ENCODE results near the gene KCNJ4.

The KCNJ4 gene

DNA sequence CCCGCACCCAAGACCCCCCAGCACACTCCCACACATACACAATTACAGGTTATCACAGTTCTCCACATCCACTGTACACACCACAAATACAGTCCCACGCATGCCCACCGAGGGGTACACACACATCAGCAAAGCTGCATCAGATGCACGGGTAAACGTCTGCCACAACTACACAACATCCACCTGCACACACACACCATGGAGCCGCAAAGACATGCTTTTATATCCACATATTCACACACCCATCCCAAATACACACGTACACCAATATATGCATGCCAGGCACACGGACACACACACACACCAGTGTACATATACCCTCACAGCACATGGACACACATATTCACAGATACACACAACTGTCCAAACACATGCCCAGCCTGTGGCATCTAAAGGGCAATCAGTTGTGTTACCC lies 5.4 kb upstream of the KCNJ4 start:
- DNase-seq (ENCODE audit: low read depth) = no peak

GRCh38 chr22:38456841-38457699 lies 2.1 kb upstream of the KCNJ4 start:
- TF ChIP-seq, protein P1, sequence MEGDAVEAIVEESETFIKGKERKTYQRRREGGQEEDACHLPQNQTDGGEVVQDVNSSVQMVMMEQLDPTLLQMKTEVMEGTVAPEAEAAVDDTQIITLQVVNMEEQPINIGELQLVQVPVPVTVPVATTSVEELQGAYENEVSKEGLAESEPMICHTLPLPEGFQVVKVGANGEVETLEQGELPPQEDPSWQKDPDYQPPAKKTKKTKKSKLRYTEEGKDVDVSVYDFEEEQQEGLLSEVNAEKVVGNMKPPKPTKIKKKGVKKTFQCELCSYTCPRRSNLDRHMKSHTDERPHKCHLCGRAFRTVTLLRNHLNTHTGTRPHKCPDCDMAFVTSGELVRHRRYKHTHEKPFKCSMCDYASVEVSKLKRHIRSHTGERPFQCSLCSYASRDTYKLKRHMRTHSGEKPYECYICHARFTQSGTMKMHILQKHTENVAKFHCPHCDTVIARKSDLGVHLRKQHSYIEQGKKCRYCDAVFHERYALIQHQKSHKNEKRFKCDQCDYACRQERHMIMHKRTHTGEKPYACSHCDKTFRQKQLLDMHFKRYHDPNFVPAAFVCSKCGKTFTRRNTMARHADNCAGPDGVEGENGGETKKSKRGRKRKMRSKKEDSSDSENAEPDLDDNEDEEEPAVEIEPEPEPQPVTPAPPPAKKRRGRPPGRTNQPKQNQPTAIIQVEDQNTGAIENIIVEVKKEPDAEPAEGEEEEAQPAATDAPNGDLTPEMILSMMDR (IDR thresholded peaks at IDR 0.05; ENCODE audit: low read depth, low read length, missing control alignments) = no peak
- no peak for DNase-seq (ENCODE audit: low read depth)
- in situ Hi-C loops (cut with HindIII; ENCODE audit: low sequenced_read_pairs) = no loop called here
- H3K4me3 ChIP-seq (ENCODE audit: low read depth, low read length) = no peak overlapping the region

More for the DNA sequence above, 5.4 kb upstream of the KCNJ4 start:
- H3K4me3 ChIP-seq (ENCODE audit: low read depth, low read length) = no peak overlapping the region
- in situ Hi-C loops (cut with HindIII; ENCODE audit: low sequenced_read_pairs) = no loop called here
- TF ChIP-seq, protein P1 (IDR thresholded peaks at IDR 0.05; ENCODE audit: low read depth, low read length, missing control alignments) = no peak

DNA sequence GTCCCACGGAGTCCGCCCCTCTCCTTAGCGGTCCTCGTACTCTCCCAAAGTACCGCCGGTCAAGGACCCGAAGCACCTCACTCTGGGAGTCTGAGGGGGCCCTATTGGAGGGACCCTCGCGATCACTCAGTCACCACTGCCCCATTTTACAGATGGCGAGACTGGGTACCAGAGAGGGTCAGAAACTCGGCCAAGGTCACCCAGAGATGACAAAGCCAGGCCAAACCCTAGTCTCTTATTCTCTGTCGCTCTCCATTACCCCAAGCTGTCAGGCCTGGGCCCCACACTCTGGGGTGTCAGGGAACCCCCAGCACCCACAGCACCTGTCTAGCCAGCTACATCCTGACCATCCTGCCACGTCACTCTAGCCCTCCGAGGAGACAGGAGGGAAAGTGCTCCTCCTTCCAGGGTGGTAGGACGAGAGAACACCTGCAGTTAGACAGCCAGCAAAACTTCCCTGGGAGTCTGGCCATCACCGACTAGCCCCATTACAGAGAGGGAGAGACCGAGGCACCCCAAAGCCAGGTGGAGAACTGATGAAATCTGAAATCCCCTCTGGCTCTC lies 1.4 kb upstream of the KCNJ4 start:
- TF ChIP-seq, protein P1 (IDR thresholded peaks at IDR 0.05; ENCODE audit: low read depth, low read length, missing control alignments) = no peak
- H3K4me3 ChIP-seq (ENCODE audit: low read depth, low read length) = peak overlapping the region; percentile 27
- in situ Hi-C loops (cut with HindIII; ENCODE audit: low sequenced_read_pairs) = no loop called here
- DNase-seq (ENCODE audit: low read depth) = no peak

DNA sequence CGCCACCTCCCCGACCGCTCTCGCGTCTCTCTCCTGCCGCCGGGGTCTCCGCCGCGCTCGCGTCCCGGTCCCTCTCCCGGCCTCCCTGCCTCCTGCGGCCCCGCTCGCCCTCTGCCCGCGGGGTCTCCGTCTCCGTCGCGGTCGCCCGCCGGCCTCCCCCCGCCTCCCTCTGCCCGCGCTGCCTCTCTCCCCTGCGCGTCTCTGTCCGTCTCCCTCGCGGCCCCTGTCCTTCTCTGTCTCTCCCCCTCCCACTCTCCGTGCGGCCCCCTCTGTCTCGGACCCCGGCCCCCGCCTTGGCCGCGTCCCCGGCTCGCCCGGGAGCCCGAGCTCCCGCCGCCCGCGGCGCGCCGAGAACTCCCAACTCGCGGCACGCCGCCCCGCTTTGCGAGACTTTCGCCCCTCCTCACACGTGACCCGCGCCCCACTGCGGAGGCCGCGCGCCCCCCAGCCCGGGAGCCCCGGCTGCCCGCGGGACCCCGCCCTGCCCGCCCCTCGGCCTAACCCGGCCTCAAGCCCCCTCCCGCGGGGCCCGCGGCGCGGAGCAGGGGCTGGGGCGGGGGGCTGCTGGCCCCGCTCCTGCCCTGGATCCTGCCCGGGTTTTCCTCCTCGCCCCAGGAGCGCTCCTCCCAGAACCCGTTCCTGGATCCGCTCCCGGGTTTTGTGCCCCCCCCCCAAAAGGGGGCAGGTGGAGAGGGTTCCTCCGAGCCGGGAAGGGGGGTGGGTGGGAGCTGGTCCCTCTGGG lies 702 bp upstream of the KCNJ4 start:
- no peak for DNase-seq (ENCODE audit: low read depth)
- in situ Hi-C loops (cut with HindIII; ENCODE audit: low sequenced_read_pairs) = no loop called here
- peak overlapping the region; percentile 27 for H3K4me3 ChIP-seq (ENCODE audit: low read depth, low read length)
- TF ChIP-seq, protein P1 (IDR thresholded peaks at IDR 0.05; ENCODE audit: low read depth, low read length, missing control alignments) = no peak

- H3K4me3 ChIP-seq (ENCODE audit: low read depth, low read length) = no peak overlapping the region
- TF ChIP-seq, protein P1 (IDR thresholded peaks at IDR 0.05; ENCODE audit: low read depth, low read length, missing control alignments) = no peak
- DNase-seq (ENCODE audit: low read depth) = no peak
- in situ Hi-C loops (cut with HindIII; ENCODE audit: low sequenced_read_pairs) = no loop called here
Measured at GRCh38 chr22:38454353-38455075, 485 bp downstream of the KCNJ4 start.

- in situ Hi-C loops (cut with HindIII; ENCODE audit: low sequenced_read_pairs) = no loop called here
- H3K4me3 ChIP-seq (ENCODE audit: low read depth, low read length) = no peak overlapping the region
- DNase-seq (ENCODE audit: low read depth) = no peak
- TF ChIP-seq, protein P1 (IDR thresholded peaks at IDR 0.05; ENCODE audit: low read depth, low read length, missing control alignments) = no peak
Measured at GRCh38 chr22:38453996-38454352, 1.0 kb downstream of the KCNJ4 start.

Data from astrocyte of the cerebellum (primary cell).